Bronchial epithelial cell (primary cell): Measurements from ENCODE around the gene NSG2. TPM values are rescaled to one million over a fixed set of nuclear protein-coding genes. Genes with fewer than 3 reads are reported as not detected.

Experiments used
- DNase-seq: peaks from one replicate; pipeline ENCODE4 v3.0.0-alpha.2; 2010; ENCODE audit warnings: low read depth
- FAIRE-seq: peaks from 2 replicates; lab custom pipeline; 2011; peaks lifted over from hg19 to GRCh38; lab: Jason Lieb, UNC
- H3K27me3 ChIP-seq: 2 replicates; pipeline ENCODE4 v1.5.1; 2011; ENCODE audit warnings: low read length; ENCODE audit not compliant: control insufficient read depth, insufficient read depth
- H3K36me3 ChIP-seq: 2 replicates; pipeline ENCODE4 v1.5.1; 2011; ENCODE audit warnings: low read length; ENCODE audit not compliant: control insufficient read depth, insufficient read depth
- H3K4me3 ChIP-seq: 2 replicates; pipeline ENCODE4 v1.5.1; 2011; ENCODE audit warnings: mild to moderate bottlenecking, low read depth, low read length, control low read depth
- CTCF ChIP-seq: IDR thresholded peaks from 2 replicates; pipeline ENCODE4 v1.5.1; 2011; ENCODE audit warnings: mild to moderate bottlenecking, moderate library complexity, low read length, control low read depth, inconsistent platforms; ENCODE audit not compliant: insufficient read depth, severe bottlenecking
- total RNA-seq: library from RNA; depleted of rRNA; stranded (reverse); fragments of >200 nt; gene quantifications from 2 replicates; pipeline ENCODE4 v1.2.1, GENCODE V29; 2014

NSG2 gene
- not detected in 2 replicates for total RNA-seq

GRCh38 chr5:174045470-174046025, at the start of gene NSG2:
TSS of gene NSG2 (plus strand) at chr5:174045706. CDS start at chr5:174046756, 1,050 bp downstream.
- TF ChIP-seq CTCF = peak; percentile 48
- Histone ChIP-seq H3K36me3 (no peaks in the 10 kb centered on the region), H3K4me3 (no peak within 1 kb of the TSS), H3K27me3 (no peaks in the 10 kb centered on the region)
- FAIRE-seq (peak; percentile 64), DNase-seq (peak; percentile 60)

GRCh38 chr5:173997331-173997730, 48.2 kb upstream of the NSG2 start:
- H3K27me3 ChIP-seq = no peaks in the 10 kb centered on the region
- DNase-seq (no peak), FAIRE-seq (no peak)
- H3K4me3 ChIP-seq = no peak overlapping the region
- TF ChIP-seq CTCF = no peak
- no peaks in the 10 kb centered on the region for H3K36me3 ChIP-seq

- Histone ChIP-seq H3K36me3 (no peaks in the 10 kb centered on the region), H3K4me3 (no peak overlapping the region), H3K27me3 (no peaks in the 10 kb centered on the region)
- TF ChIP-seq CTCF = no peak
- DNase-seq (no peak), FAIRE-seq (no peak)
Measured at GRCh38 chr5:173998531-173998930, 47.0 kb upstream of the NSG2 start.

- FAIRE-seq (no peak), DNase-seq (no peak)
- no peaks in the 10 kb centered on the region for H3K27me3 ChIP-seq
- no peaks in the 10 kb centered on the region for H3K36me3 ChIP-seq
- no peak overlapping the region for H3K4me3 ChIP-seq
- no peak for TF ChIP-seq CTCF
Measured at GRCh38 chr5:174000076-174000475, 45.4 kb upstream of the NSG2 start.

GRCh38 chr5:174003795-174004194, 41.7 kb upstream of the NSG2 start:
- Histone ChIP-seq H3K27me3 (no peaks in the 10 kb centered on the region), H3K4me3 (no peak overlapping the region), H3K36me3 (no peaks in the 10 kb centered on the region)
- TF ChIP-seq CTCF = no peak
- DNase-seq (no peak), FAIRE-seq (no peak)

- no peaks in the 10 kb centered on the region for H3K27me3 ChIP-seq
- no peaks in the 10 kb centered on the region for H3K36me3 ChIP-seq
- DNase-seq = no peak
- no peak overlapping the region for H3K4me3 ChIP-seq
- FAIRE-seq = no peak
- no peak for TF ChIP-seq CTCF
Measured at GRCh38 chr5:174008922-174009321, 36.6 kb upstream of the NSG2 start.
